WTC11 (cell line): ENCODE results near the gene PHLDA3.

ENCODE experiments used
- CBFB ChIP-seq: sonication (generic); formaldehyde crosslinking; IDR thresholded peaks from 2 replicates; pipeline ENCODE4 v1.8.1; 2022; ENCODE audit warnings: mild to moderate bottlenecking, low read depth, missing genetic modification reagents
- CTCF ChIP-seq: fragments of 200-600 bp; IDR thresholded peaks from 2 replicates; pipeline ENCODE4 v1.8.0; 2022; ENCODE audit warnings: antibody characterized with exemption
- GABPB1 ChIP-seq: sonication (generic); formaldehyde crosslinking; IDR thresholded peaks from 2 replicates; pipeline ENCODE4 v1.8.1; 2023; ENCODE audit warnings: mild to moderate bottlenecking, missing genetic modification reagents
- ZNF219 ChIP-seq: sonication (generic); formaldehyde crosslinking; IDR thresholded peaks from 2 replicates; pipeline ENCODE4 v1.8.0; 2023; ENCODE audit warnings: missing genetic modification reagents, mild to moderate bottlenecking, borderline replicate concordance
- ZNF232 ChIP-seq: sonication (generic); formaldehyde crosslinking; IDR thresholded peaks from 2 replicates; pipeline ENCODE4 v1.8.0; 2022; ENCODE audit warnings: mild to moderate bottlenecking, missing genetic modification reagents
- TF ChIP-seq, protein P1 (sequence below): sonication (generic); formaldehyde crosslinking; IDR thresholded peaks from 2 replicates; pipeline ENCODE4 v1.8.1; 2022; ENCODE audit warnings: mild to moderate bottlenecking, missing genetic modification reagents, moderate library complexity, borderline replicate concordance
- TF ChIP-seq, protein P2 (sequence below): sonication (generic); formaldehyde crosslinking; IDR thresholded peaks from 2 replicates; pipeline ENCODE4 v1.8.0; 2022; ENCODE audit warnings: missing genetic modification reagents

DNA sequence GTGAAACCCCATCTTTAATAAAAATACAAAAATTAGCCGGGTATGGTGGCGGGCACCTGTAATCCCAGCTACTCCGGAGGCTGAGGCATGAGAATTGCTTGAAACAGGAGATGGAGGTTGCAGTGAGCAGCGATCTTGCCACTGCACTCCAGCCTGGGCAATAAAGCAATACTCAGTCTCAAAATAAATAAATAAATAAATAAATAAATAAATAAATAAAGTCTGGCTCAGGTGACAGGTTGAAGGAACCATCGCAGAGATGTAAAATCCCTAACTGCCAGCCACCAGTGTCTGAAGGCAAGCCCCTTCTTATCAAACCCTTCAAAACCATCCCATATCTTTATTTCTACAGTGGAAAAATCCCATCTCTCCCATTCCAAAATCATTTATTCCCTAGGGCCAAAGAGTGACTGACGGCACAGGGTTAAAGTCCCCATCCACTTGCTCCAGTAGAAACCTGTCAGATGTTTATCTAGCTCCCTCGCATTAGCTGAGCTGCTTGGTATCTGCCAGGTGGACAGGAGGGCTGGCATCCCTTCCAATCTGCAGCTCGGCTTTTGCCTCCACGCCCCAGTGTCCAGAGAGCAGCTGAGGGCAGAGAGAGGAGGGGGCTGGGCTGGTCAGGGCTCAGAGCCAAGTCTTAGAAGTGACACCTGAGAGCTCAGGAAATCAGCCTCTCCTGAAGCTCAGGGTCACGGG, 33.0 kb upstream of the PHLDA3 start:
- TF ChIP-seq CTCF (no peak), ZNF232 (CRISPR knock-in tag) (no peak), CBFB (CRISPR knock-in tag) (no peak), ZNF219 (no peak), GABPB1 (CRISPR knock-in tag) (no peak)
- TF ChIP-seq, protein P1, sequence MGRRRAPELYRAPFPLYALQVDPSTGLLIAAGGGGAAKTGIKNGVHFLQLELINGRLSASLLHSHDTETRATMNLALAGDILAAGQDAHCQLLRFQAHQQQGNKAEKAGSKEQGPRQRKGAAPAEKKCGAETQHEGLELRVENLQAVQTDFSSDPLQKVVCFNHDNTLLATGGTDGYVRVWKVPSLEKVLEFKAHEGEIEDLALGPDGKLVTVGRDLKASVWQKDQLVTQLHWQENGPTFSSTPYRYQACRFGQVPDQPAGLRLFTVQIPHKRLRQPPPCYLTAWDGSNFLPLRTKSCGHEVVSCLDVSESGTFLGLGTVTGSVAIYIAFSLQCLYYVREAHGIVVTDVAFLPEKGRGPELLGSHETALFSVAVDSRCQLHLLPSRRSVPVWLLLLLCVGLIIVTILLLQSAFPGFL (CRISPR knock-in tag), result no peak
- TF ChIP-seq, protein P2, sequence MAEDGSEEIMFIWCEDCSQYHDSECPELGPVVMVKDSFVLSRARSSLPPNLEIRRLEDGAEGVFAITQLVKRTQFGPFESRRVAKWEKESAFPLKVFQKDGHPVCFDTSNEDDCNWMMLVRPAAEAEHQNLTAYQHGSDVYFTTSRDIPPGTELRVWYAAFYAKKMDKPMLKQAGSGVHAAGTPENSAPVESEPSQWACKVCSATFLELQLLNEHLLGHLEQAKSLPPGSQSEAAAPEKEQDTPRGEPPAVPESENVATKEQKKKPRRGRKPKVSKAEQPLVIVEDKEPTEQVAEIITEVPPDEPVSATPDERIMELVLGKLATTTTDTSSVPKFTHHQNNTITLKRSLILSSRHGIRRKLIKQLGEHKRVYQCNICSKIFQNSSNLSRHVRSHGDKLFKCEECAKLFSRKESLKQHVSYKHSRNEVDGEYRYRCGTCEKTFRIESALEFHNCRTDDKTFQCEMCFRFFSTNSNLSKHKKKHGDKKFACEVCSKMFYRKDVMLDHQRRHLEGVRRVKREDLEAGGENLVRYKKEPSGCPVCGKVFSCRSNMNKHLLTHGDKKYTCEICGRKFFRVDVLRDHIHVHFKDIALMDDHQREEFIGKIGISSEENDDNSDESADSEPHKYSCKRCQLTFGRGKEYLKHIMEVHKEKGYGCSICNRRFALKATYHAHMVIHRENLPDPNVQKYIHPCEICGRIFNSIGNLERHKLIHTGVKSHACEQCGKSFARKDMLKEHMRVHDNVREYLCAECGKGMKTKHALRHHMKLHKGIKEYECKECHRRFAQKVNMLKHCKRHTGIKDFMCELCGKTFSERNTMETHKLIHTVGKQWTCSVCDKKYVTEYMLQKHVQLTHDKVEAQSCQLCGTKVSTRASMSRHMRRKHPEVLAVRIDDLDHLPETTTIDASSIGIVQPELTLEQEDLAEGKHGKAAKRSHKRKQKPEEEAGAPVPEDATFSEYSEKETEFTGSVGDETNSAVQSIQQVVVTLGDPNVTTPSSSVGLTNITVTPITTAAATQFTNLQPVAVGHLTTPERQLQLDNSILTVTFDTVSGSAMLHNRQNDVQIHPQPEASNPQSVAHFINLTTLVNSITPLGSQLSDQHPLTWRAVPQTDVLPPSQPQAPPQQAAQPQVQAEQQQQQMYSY (CRISPR knock-in tag), result no peak
